ENCODE results near the gene CCDC137. TPM values are rescaled to one million over a fixed set of nuclear protein-coding genes. Genes with fewer than 3 reads are reported as not detected.

The CCDC137 gene
- total RNA-seq, 1 experiment from 2014 or later = 49.9 TPM

DNA sequence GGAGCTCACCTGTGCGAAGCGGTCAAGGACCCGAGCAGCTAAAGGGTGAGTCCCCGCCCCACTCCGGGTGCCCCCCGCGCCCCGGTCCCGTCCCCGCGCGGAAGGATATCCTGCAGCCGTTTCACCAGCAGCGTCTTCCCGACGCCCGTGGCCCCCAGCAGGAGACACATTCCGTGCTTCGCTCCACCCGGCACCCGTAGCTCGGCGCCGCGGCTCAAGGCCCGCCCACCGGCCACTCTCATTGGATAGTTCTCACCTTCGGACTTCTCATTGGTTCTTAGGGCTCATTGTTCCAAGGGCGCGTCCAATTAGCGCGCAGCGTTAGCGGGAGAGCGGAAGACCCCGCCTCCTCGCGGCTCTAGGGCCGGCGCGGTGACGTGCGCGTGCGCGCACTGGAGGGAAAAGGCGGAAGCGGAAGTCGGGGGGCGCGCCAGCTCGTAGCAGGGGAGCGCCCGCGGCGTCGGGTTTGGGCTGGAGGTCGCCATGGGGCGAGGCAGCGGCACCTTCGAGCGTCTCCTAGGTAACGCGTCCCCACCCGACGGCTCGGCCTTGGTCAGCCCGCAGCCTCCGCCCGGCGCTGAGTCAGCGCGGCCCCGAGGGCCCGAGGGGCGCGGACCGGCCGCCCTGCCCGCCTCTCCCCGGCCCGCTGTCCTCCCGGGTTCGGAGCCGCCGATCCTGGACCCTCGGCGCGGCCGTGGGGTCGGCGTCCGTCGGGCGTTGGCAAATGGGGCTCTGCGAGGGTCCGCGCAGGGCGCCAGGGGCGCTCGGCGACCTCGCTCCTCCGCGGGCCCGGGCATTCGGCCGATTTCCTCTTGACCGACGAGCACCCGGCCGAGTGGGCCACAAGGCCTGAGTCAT lies 17.3 kb downstream of the CCDC137 start, which contains the start of the genes ARL16 and HGS:
ARL16 (minus strand) TSS at position 214 of the 858 bp plus-strand sequence; CDS start at position 170, 44 bp downstream.
HGS (plus strand) TSS at position 428 of the 858 bp plus-strand sequence; CDS start at position 484, 56 bp downstream.
- ChIA-PET POLR2A (ENCODE audit: unreplicated experiment) (interaction anchor here (0.8 kb wide), 1 partner anchor 17 kb away, joined by 3 read pairs; no protein-coding TSS in a partner anchor), CTCF (interaction anchor here (0.8 kb wide), 1 partner anchor 18 kb away, joined by 3 read pairs; no protein-coding TSS in a partner anchor)
- intact Hi-C loops (cut with micrococcal nuclease) = no loop called here
- Histone ChIP-seq H3K4me2 (ENCODE audit: low read length) (peak within 1 kb of the TSS; percentile 96), H3K4me1 (ENCODE audit: insufficient read depth, low read length) (peaks cover 24% of the 10 kb centered on the region), H3K27ac (ENCODE audit: low read length) (peak within 1 kb of the TSS; percentile 94), H3K9me2 (replicated peaks; ENCODE audit: low read length) (no peaks in the 10 kb centered on the region), H3K79me2 (ENCODE audit: low read length) (peaks cover 78% of the 10 kb centered on the region), H3K9me3 (ENCODE audit: low read length) (no peaks in the 10 kb centered on the region), H3F3A (ENCODE audit: low read length, unreplicated experiment) (peaks cover 5% of the 10 kb centered on the region), H3K27me3 (ENCODE audit: low read length) (no peaks in the 10 kb centered on the region), H3K9ac (ENCODE audit: low read length) (peak within 1 kb of the TSS; percentile 95), H3K4me3 (ENCODE audit: low read length) (peak within 1 kb of the TSS; percentile 87), H3K36me3 (ENCODE audit: low read depth, low read length) (peaks cover 30% of the 10 kb centered on the region), H4K20me1 (ENCODE audit: low read length) (peaks cover 41% of the 10 kb centered on the region), H2AFZ (ENCODE audit: low read length) (peak within 1 kb of the TSS; percentile 83)
- ATAC-seq = peak; percentile 87
- no TSS peak for BruUV-seq (replicated peaks)
- DNase-seq = peak; percentile 99
- TF ChIP-seq EZH2 (IDR thresholded peaks at IDR 0.05; ENCODE audit: low read length, unreplicated experiment) (no peak), EZH2phosphoT487 (IDR thresholded peaks at IDR 0.05; ENCODE audit: borderline replicate concordance, low read length) (no peak)
- TF ChIP-seq, protein P1, sequence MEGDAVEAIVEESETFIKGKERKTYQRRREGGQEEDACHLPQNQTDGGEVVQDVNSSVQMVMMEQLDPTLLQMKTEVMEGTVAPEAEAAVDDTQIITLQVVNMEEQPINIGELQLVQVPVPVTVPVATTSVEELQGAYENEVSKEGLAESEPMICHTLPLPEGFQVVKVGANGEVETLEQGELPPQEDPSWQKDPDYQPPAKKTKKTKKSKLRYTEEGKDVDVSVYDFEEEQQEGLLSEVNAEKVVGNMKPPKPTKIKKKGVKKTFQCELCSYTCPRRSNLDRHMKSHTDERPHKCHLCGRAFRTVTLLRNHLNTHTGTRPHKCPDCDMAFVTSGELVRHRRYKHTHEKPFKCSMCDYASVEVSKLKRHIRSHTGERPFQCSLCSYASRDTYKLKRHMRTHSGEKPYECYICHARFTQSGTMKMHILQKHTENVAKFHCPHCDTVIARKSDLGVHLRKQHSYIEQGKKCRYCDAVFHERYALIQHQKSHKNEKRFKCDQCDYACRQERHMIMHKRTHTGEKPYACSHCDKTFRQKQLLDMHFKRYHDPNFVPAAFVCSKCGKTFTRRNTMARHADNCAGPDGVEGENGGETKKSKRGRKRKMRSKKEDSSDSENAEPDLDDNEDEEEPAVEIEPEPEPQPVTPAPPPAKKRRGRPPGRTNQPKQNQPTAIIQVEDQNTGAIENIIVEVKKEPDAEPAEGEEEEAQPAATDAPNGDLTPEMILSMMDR (conservative IDR thresholded peaks at IDR 0.05; ENCODE audit: low read depth, low read length) = no peak

DNA sequence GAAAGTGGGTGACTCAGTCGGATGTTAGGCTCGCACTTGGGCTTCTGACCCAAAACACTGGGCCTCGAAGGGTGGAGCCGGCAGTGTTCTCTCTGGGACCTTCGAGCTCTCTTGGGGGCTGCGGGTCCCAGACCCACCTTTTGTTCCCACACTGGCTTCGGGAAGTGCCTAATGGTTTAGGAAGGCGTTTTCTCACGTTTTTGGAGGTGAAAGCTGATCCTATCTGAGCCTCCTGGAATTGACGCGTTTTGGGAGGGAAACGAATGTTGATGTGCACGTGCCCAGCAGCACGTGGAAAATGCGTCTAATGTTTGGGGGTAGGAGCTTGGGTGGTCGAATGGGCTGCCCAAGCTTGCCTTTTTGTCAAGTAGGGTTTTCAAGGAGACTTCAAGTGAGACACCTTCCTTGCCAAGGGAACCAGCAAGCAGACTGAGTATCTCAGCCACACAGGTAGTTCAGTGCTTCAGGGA lies 17.9 kb downstream of the CCDC137 start:
- ATAC-seq (peak; percentile 56), DNase-seq (peak; percentile 85)
- H3K9me3 ChIP-seq (ENCODE audit: low read length) = no peaks in the 10 kb centered on the region
- ChIA-PET CTCF (no interaction called here), POLR2A (ENCODE audit: unreplicated experiment) (interaction anchor here (0.7 to 1.0 kb wide), 2 partner anchors 16 to 18 kb away, joined by 4 to 6 read pairs; partner anchors contain the start of gene MRPL12)
- H3K9ac ChIP-seq (ENCODE audit: low read length) = peak overlapping the region; percentile 95
- peaks cover 47% of the 10 kb centered on the region for H4K20me1 ChIP-seq (ENCODE audit: low read length)
- peaks cover 24% of the 10 kb centered on the region for H3K4me1 ChIP-seq (ENCODE audit: insufficient read depth, low read length)
- H2AFZ ChIP-seq (ENCODE audit: low read length) = no peak overlapping the region
- H3K27me3 ChIP-seq (ENCODE audit: low read length) = no peaks in the 10 kb centered on the region
- TF ChIP-seq, protein P1 (conservative IDR thresholded peaks at IDR 0.05; ENCODE audit: low read depth, low read length) = no peak
- TF ChIP-seq EZH2 (IDR thresholded peaks at IDR 0.05; ENCODE audit: low read length, unreplicated experiment) = no peak
- no peak for TF ChIP-seq EZH2phosphoT487 (IDR thresholded peaks at IDR 0.05; ENCODE audit: borderline replicate concordance, low read length)
- peak overlapping the region; percentile 96 for H3K4me2 ChIP-seq (ENCODE audit: low read length)
- peaks cover 34% of the 10 kb centered on the region for H3K36me3 ChIP-seq (ENCODE audit: low read depth, low read length)
- intact Hi-C loops (cut with micrococcal nuclease) = no loop called here
- peaks cover 84% of the 10 kb centered on the region for H3K79me2 ChIP-seq (ENCODE audit: low read length)
- H3K9me2 ChIP-seq (replicated peaks; ENCODE audit: low read length) = no peaks in the 10 kb centered on the region
- BruUV-seq (replicated peaks) = TSS peak; percentile 82
- peak overlapping the region; percentile 87 for H3K4me3 ChIP-seq (ENCODE audit: low read length)
- H3K27ac ChIP-seq (ENCODE audit: low read length) = peak overlapping the region; percentile 94
- peaks cover 5% of the 10 kb centered on the region for H3F3A ChIP-seq (ENCODE audit: low read length, unreplicated experiment)
